HG02870 (cell line): ENCODE results near the gene TMEM114.

ENCODE experiments used
- ATAC-seq: cut with Tn5 transposase; IDR thresholded peaks from one replicate; pipeline ENCODE4 v1.9.1; 2021; ENCODE audit warnings: mild to moderate bottlenecking, moderate library complexity; ENCODE audit not compliant: unreplicated experiment

TMEM114 gene

GRCh38 chr16:8589900-8590688, at the start of gene TMEM114:
Gene TMEM114, minus strand, starts transcription at chr16:8590511. Its CDS starts 673 bp downstream, at chr16:8589838.
- ATAC-seq: no peak

- no peak for ATAC-seq
These were observed 49.4 kb upstream of the TMEM114 start for GRCh38 chr16:8639694-8640093.

GRCh38 chr16:8634991-8635736, 44.9 kb upstream of the TMEM114 start:
- no peak for ATAC-seq

- ATAC-seq: no peak
These were observed 42.4 kb upstream of the TMEM114 start for GRCh38 chr16:8632675-8633182.

- no peak for ATAC-seq
These were observed 41.6 kb upstream of the TMEM114 start for GRCh38 chr16:8631818-8632465.

GRCh38 chr16:8631373-8631772, 41.1 kb upstream of the TMEM114 start:
- no peak for ATAC-seq

- ATAC-seq: no peak
These were observed 40.1 kb upstream of the TMEM114 start for GRCh38 chr16:8630255-8630953.

- no peak for ATAC-seq
These were observed 38.8 kb upstream of the TMEM114 start for GRCh38 chr16:8628981-8629725.

GRCh38 chr16:8627456-8627855, 37.1 kb upstream of the TMEM114 start:
- ATAC-seq: no peak

GRCh38 chr16:8626946-8627345, 36.6 kb upstream of the TMEM114 start:
- no peak for ATAC-seq

- ATAC-seq: no peak
These were observed 35.3 kb upstream of the TMEM114 start for GRCh38 chr16:8625491-8626087.

GRCh38 chr16:8623634-8624033, 33.3 kb upstream of the TMEM114 start:
- ATAC-seq: no peak

GRCh38 chr16:8622315-8622656, 32.0 kb upstream of the TMEM114 start:
- ATAC-seq: peak; percentile 9

GRCh38 chr16:8621572-8622314, 31.4 kb upstream of the TMEM114 start, which contains the start of gene METTL22:
Gene METTL22, plus strand, starts transcription at chr16:8621698. Its CDS starts 3,968 bp downstream, at chr16:8625666.
- ATAC-seq: peak; percentile 83

- no peak for ATAC-seq
These were observed 30.9 kb upstream of the TMEM114 start for GRCh38 chr16:8621222-8621571.

GRCh38 chr16:8620535-8620934, 30.2 kb upstream of the TMEM114 start:
- no peak for ATAC-seq

GRCh38 chr16:8619671-8620370, 29.5 kb upstream of the TMEM114 start:
- no peak for ATAC-seq

- ATAC-seq: no peak
These were observed 24.2 kb upstream of the TMEM114 start for GRCh38 chr16:8614435-8615029.
